Dermis microvascular lymphatic vessel endothelial cell (primary cell): Measurements from ENCODE around the gene ATG101. TPM values are rescaled to one million over a fixed set of nuclear protein-coding genes. Genes with fewer than 3 reads are reported as not detected.

ENCODE experiments used
- DNase-seq, 2 donors: peaks; one replicate each; pipeline versions ENCODE4 v3.0.0 to v3.0.0-alpha.2; 2010; ENCODE audit warnings: low read depth in 2 of 2
- total RNA-seq: library from RNA; depleted of rRNA; stranded (reverse); fragments of >200 nt; gene quantifications from 2 replicates; pipeline ENCODE4 v1.2.1, GENCODE V29; 2014

The ATG101 gene
- total RNA-seq, 1 donor from 2014 or later, result 52.8 TPM

GRCh38 chr12:52079576-52080402 lies 10.0 kb downstream of the ATG101 start, which contains the start of gene SMIM41:
Gene SMIM41, plus strand, starts transcription at chr12:52079704. Its CDS starts 76 bp downstream, at chr12:52079780.
- no peak for DNase-seq

GRCh38 chr12:52080403-52081251 lies 10.8 kb downstream of the ATG101 start:
- no peak for DNase-seq

GRCh38 chr12:52081263-52081733 lies 11.5 kb downstream of the ATG101 start:
- DNase-seq, result no peak

- no peak for DNase-seq
Observed at GRCh38 chr12:52082026-52082668, 12.4 kb downstream of the ATG101 start.

- no peak for DNase-seq
Observed at GRCh38 chr12:52082669-52082987, 12.8 kb downstream of the ATG101 start.

GRCh38 chr12:52082988-52083637 lies 13.3 kb downstream of the ATG101 start:
- peak in 1 of 2 donors; percentile 56 for DNase-seq

GRCh38 chr12:52083638-52083996 lies 13.8 kb downstream of the ATG101 start:
- no peak for DNase-seq

- no peak for DNase-seq
Observed at GRCh38 chr12:52084491-52085231, 14.9 kb downstream of the ATG101 start.

GRCh38 chr12:52085682-52086180 lies 16.0 kb downstream of the ATG101 start:
- no peak for DNase-seq

GRCh38 chr12:52086366-52086765 lies 16.6 kb downstream of the ATG101 start:
- DNase-seq, result no peak

- DNase-seq, result no peak
Observed at GRCh38 chr12:52086944-52087835, 17.4 kb downstream of the ATG101 start.

- DNase-seq, result no peak
Observed at GRCh38 chr12:52087961-52088820, 18.4 kb downstream of the ATG101 start.

GRCh38 chr12:52089491-52089890 lies 19.7 kb downstream of the ATG101 start:
- DNase-seq, result no peak

- DNase-seq, result no peak
Observed at GRCh38 chr12:52090291-52090690, 20.5 kb downstream of the ATG101 start.

GRCh38 chr12:52091061-52091460 lies 21.3 kb downstream of the ATG101 start:
- DNase-seq, result no peak

- DNase-seq, result no peak
Observed at GRCh38 chr12:52091869-52092268, 22.1 kb downstream of the ATG101 start.

GRCh38 chr12:52093346-52093745 lies 23.6 kb downstream of the ATG101 start:
- DNase-seq, result no peak

- no peak for DNase-seq
Observed at GRCh38 chr12:52096332-52097044, 26.7 kb downstream of the ATG101 start.
